ENCODE results near the gene GOLGA6L9.
"Not testable (repeated sequence)": the region's sequence is repeated elsewhere in the genome, so short reads cannot be mapped to it uniquely, and the experiment has no call there.

The GOLGA6L9 gene, protein sequence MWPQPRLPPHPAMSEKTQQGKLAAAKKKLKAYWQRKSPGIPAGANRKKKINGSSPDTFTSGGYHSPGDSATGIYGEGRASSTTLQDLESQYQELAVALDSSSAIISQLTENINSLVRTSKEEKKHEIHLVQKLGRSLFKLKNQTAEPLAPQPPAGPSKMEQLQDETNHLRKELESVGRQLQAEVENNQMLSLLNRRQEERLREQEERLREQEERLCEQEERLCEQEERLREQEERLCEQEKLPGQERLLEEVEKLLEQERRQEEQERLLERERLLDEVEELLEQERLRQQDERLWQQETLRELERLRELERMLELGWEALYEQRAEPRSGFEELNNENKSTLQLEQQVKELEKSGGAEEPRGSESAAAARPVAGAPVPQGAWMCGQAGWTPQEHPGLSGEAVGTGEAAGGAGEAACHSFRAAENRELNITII

DNA sequence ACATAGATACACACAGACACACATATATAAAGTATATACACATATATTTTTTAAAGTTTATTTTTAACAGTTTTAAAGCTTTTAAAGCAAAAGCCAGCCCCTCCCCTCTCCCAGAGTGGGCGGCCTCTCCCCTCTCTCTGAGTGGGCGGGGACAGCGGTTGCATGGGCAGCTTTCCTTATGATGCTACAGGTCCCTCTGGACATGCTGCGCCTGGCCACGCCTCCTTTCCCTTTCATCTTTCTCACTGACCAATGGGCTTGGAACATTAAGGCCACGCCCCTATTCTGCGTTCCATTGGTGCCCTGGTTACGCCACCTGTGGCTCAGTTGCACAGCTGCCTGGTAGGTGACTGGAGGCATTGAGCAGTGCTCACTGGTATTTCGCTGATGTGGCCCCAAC, at the start of gene GOLGA6L9:
Gene GOLGA6L9, plus strand, starts transcription at position 124 of the 400 bp plus-strand sequence. Its CDS starts 264 bp downstream, at position 388.
- not testable (repeated sequence) for H2AFZ ChIP-seq (ENCODE audit: low read length); H3K4me3 ChIP-seq (ENCODE audit: low read length); H3K4me1 ChIP-seq (ENCODE audit: low read length); H3K79me2 ChIP-seq (ENCODE audit: low read length); H3K9ac ChIP-seq (ENCODE audit: low read length); H3K36me3 ChIP-seq (replicated peaks; ENCODE audit: insufficient read depth, low read length); DNase-seq; H3K27ac ChIP-seq (ENCODE audit: low read length); H3F3A ChIP-seq (ENCODE audit: insufficient read depth, low read length); H3K9me2 ChIP-seq (replicated peaks; ENCODE audit: insufficient read depth, low read length); H3K4me2 ChIP-seq (ENCODE audit: low read depth, low read length); H4K20me1 ChIP-seq (ENCODE audit: insufficient read depth, low read length); H3K9me3 ChIP-seq (replicated peaks; ENCODE audit: insufficient read depth, low read length); H3K27me3 ChIP-seq (replicated peaks; ENCODE audit: insufficient read depth, low read length)

DNA sequence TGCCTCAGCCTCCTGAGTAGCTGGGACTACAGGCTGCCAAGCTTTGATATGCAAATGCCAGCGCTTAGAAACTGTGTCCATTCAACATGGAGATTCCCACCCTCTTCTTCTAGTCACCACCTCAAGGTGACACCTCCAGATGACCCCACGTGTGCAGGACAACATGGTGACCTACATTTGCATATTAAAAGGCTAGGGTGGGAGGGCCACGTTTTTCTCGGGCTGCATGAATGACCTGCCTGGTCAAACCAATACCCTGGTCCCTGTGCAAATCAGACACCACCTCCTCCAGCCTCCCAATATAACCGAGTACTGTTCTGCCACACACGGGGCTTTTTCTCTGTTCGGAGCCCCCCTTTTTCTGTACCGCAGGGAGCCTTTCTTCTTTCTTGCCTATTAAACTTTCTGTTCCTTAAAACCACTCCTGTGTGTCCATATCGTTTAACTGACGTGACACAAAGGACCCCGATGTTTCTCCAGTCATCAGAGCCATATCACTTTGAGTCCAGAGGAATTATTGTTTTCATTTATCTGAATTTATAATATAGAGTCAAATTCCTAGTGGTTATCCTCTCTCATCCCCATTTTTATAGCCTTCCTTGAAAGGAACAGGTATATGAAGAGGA, 48.2 kb upstream of the GOLGA6L9 start:
- not testable (repeated sequence) for H3F3A ChIP-seq (ENCODE audit: insufficient read depth, low read length); H3K9me3 ChIP-seq (replicated peaks; ENCODE audit: insufficient read depth, low read length); H3K79me2 ChIP-seq (ENCODE audit: low read length); H3K4me2 ChIP-seq (ENCODE audit: low read depth, low read length); H3K9me2 ChIP-seq (replicated peaks; ENCODE audit: insufficient read depth, low read length); DNase-seq; H3K4me3 ChIP-seq (ENCODE audit: low read length); H3K36me3 ChIP-seq (replicated peaks; ENCODE audit: insufficient read depth, low read length); H2AFZ ChIP-seq (ENCODE audit: low read length); H3K4me1 ChIP-seq (ENCODE audit: low read length); H3K27me3 ChIP-seq (replicated peaks; ENCODE audit: insufficient read depth, low read length); H3K27ac ChIP-seq (ENCODE audit: low read length); H4K20me1 ChIP-seq (ENCODE audit: insufficient read depth, low read length); H3K9ac ChIP-seq (ENCODE audit: low read length)

DNA sequence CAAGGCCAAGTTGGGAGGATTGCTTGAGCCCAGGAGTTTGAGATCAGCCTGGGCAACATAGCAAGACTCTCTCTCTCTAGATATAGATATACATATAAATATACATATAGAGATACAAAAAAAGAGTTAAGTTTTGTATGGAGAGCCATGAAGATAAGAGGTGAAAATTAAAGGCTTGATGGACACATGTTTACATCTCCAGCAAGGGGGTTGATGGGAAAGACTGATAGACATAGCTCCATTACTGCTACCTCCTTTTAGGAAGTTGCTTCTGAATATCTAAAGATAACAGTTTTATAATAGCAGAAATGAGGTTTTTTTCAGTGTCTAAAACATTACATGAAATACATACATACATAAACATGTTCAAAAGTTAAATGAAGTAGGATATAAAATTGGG, 42.4 kb upstream of the GOLGA6L9 start:
- H3K9ac ChIP-seq (ENCODE audit: low read length); H3K9me2 ChIP-seq (replicated peaks; ENCODE audit: insufficient read depth, low read length); H3K4me2 ChIP-seq (ENCODE audit: low read depth, low read length); H3K4me3 ChIP-seq (ENCODE audit: low read length); H2AFZ ChIP-seq (ENCODE audit: low read length); H3F3A ChIP-seq (ENCODE audit: insufficient read depth, low read length); H3K4me1 ChIP-seq (ENCODE audit: low read length); H3K27ac ChIP-seq (ENCODE audit: low read length); H4K20me1 ChIP-seq (ENCODE audit: insufficient read depth, low read length); H3K27me3 ChIP-seq (replicated peaks; ENCODE audit: insufficient read depth, low read length); H3K79me2 ChIP-seq (ENCODE audit: low read length); H3K9me3 ChIP-seq (replicated peaks; ENCODE audit: insufficient read depth, low read length); H3K36me3 ChIP-seq (replicated peaks; ENCODE audit: insufficient read depth, low read length); DNase-seq: not testable (repeated sequence)

DNA sequence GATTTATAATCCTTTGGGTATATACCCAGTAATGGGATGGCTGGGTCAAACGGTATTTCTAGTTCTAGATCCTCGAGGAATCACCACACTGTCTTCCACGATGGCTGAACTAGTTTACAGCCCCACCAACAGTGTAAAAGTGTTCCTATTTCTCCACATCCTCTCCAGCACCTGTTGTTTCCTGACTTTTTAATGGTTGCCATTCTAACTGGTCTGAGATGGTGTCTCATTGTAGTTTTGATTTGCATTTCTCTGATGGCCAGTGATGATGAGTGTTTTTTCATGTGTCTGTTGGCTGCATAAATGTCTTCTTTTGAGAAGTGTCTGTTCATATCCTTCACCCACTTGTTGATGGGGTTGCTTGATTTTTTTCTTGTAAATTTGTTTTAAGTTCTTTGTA, 39.5 kb upstream of the GOLGA6L9 start:
- H3K27me3 ChIP-seq (replicated peaks; ENCODE audit: insufficient read depth, low read length); H3K4me1 ChIP-seq (ENCODE audit: low read length); H3K9ac ChIP-seq (ENCODE audit: low read length); H3K4me2 ChIP-seq (ENCODE audit: low read depth, low read length); H3K36me3 ChIP-seq (replicated peaks; ENCODE audit: insufficient read depth, low read length); H2AFZ ChIP-seq (ENCODE audit: low read length); H4K20me1 ChIP-seq (ENCODE audit: insufficient read depth, low read length); H3K9me3 ChIP-seq (replicated peaks; ENCODE audit: insufficient read depth, low read length); H3F3A ChIP-seq (ENCODE audit: insufficient read depth, low read length); H3K4me3 ChIP-seq (ENCODE audit: low read length); H3K9me2 ChIP-seq (replicated peaks; ENCODE audit: insufficient read depth, low read length); H3K79me2 ChIP-seq (ENCODE audit: low read length); H3K27ac ChIP-seq (ENCODE audit: low read length); DNase-seq: not testable (repeated sequence)

DNA sequence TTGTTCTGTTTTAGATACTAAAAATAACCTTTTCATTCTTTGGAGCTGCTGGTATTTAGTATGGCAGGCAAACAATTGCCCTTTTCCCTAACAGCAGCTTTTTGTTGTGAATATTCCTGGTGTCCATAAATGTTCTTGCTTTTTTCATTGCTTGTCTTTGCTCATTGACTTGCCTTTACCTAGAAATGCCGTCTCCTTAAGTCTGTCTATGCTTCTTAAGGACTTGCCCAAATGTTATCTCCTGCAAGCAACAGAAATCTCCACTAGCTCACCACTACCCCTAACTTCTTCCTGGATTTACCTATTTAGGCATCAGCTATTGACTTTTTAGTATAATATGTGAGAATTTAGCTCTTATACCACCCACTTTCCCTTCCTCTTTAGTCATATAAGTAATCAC, 37.5 kb upstream of the GOLGA6L9 start:
- H3K27me3 ChIP-seq (replicated peaks; ENCODE audit: insufficient read depth, low read length); H3K9me2 ChIP-seq (replicated peaks; ENCODE audit: insufficient read depth, low read length); H4K20me1 ChIP-seq (ENCODE audit: insufficient read depth, low read length); H3K4me1 ChIP-seq (ENCODE audit: low read length); H3K36me3 ChIP-seq (replicated peaks; ENCODE audit: insufficient read depth, low read length); DNase-seq; H3F3A ChIP-seq (ENCODE audit: insufficient read depth, low read length); H3K9ac ChIP-seq (ENCODE audit: low read length); H3K27ac ChIP-seq (ENCODE audit: low read length); H2AFZ ChIP-seq (ENCODE audit: low read length); H3K79me2 ChIP-seq (ENCODE audit: low read length); H3K9me3 ChIP-seq (replicated peaks; ENCODE audit: insufficient read depth, low read length); H3K4me3 ChIP-seq (ENCODE audit: low read length); H3K4me2 ChIP-seq (ENCODE audit: low read depth, low read length): not testable (repeated sequence)

All from MM.1S (cell line).